GM13977 (cell line): ENCODE results near the gene POFUT2.

ENCODE experiments used
- DNase-seq: peaks from one replicate; pipeline ENCODE4 v3.0.0; 2012; ENCODE audit warnings: low spot score
- in situ Hi-C: fragments of 300-500 bp; cut with MboI; formaldehyde crosslinking; loops from one replicate; pipeline ENCODE4 v1.12.0; 2022; ENCODE audit warnings: low sequenced_read_pairs, low pct_unique_long_range_greater_than_20kb, mixed read lengths, inconsistent platforms; ENCODE audit not compliant: unreplicated experiment
- TF ChIP-seq, protein P1 (sequence below): IDR thresholded peaks from 2 replicates; pipeline ENCODE4 v1.5.1; 2012; ENCODE audit warnings: mild to moderate bottlenecking, control low read depth; ENCODE audit not compliant: insufficient read depth; ENCODE audit errors: extremely low read depth, missing control alignments

The POFUT2 gene

DNA sequence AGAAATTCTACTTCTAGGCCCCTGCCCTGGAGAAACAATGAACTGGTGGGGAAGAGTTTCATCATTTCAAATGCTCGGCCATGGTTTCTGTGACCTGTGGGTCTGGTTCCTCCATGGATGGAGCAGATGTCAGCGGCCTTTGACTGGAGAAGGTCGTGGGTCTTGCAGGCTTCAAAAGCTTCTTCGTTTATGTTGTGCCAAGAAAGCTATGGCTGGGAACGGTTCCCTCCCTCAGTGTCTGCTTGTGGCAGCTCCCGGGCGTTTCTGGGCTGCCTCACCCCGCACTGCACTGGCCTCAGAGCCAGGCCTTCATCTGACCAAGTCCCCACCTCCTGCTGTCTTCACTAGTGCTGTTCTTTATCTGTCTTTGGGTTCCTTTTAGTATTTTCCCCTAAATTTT, 46.4 kb upstream of the POFUT2 start:
- TF ChIP-seq, protein P1, sequence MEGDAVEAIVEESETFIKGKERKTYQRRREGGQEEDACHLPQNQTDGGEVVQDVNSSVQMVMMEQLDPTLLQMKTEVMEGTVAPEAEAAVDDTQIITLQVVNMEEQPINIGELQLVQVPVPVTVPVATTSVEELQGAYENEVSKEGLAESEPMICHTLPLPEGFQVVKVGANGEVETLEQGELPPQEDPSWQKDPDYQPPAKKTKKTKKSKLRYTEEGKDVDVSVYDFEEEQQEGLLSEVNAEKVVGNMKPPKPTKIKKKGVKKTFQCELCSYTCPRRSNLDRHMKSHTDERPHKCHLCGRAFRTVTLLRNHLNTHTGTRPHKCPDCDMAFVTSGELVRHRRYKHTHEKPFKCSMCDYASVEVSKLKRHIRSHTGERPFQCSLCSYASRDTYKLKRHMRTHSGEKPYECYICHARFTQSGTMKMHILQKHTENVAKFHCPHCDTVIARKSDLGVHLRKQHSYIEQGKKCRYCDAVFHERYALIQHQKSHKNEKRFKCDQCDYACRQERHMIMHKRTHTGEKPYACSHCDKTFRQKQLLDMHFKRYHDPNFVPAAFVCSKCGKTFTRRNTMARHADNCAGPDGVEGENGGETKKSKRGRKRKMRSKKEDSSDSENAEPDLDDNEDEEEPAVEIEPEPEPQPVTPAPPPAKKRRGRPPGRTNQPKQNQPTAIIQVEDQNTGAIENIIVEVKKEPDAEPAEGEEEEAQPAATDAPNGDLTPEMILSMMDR, result no peak
- no peak for DNase-seq
- in situ Hi-C loops, result no loop called here

DNA sequence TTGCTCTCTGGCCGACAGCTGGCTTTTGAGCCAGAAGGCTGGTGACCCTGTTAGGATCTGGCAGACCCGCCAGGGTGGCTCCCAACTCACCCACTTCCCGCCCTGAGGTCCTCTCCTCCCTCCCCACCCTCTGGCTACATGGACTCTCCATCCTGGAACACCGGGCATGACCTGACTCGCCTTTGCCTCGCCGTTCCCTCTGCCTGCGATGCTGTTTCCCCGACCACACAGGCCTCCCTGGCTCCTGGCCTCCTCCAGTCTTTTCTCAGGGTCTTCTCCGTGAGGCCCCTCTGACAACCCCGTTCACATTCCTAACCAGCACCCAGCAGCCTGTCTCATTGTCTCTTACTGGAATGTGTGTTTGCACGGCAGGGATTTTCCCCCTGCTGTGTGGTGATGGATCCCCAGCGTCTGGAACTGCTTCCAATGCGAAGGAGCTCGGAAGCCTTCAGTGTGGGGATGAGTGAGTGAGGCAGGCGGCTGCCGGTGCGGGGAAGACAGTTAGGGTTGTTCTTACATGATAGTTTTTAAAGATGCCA, 46.0 kb upstream of the POFUT2 start:
- no peak for DNase-seq
- in situ Hi-C loops, result no loop called here
- TF ChIP-seq, protein P1, result no peak

- TF ChIP-seq, protein P1, result no peak
- in situ Hi-C loops, result no loop called here
- DNase-seq, result no peak
Measured at GRCh38 chr21:45332981-45333582, 45.4 kb upstream of the POFUT2 start.

DNA sequence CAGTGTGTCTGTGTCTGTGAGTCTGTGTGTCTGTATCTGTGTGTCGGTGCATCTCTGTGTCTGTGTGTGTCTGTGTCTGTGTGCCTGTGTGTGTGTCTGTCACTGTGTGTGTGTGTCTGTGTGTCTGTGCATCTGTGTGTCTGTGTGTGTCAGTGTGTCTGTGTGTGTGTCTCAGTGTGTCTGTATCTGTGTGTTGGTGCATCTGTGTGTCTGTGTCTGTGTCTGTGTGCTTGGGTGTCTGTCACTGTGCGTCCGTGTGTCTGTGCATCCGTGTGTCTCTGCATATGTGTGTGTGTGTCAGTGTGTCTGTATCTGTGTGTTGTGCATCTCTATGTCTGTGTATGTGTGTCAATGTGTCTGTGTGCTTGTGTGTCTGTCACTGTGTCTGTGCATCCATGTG, 44.7 kb upstream of the POFUT2 start:
- in situ Hi-C loops, result no loop called here
- DNase-seq, result no peak
- TF ChIP-seq, protein P1, result no peak

DNA sequence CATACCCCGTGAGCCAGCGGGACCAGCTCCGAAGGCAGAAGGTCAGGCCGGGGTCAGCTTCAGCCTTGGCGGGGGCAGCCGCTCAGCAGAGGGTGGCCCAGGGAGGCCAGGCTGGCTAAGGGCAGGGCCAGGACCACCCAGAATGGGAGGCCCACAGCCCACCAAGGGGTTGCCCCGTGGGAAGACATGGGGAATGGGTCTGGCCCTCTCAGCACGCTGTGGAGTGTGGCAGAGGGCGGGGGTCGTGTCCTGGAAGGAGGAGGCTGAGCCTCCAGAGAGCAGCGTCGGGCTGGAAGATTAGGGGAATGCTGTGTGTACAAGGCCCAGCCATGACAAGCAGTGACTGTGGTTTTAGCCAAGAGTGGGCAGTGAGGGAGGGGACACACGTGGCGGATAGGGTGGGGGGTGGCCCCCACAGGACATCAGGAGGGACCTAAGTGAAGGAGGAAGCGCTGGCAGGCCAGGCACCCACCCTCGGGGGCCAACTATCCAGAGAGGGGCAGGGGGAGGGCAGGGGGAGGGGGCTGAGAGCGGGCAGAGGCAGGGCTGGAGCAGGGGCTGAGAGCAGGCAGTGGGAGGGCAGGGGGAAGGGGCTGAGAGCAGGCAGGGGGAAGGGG, 43.9 kb upstream of the POFUT2 start:
- in situ Hi-C loops, result no loop called here
- no peak for DNase-seq
- TF ChIP-seq, protein P1, result no peak

- TF ChIP-seq, protein P1, result no peak
- DNase-seq, result no peak
- in situ Hi-C loops, result no loop called here
Measured at GRCh38 chr21:45330851-45331261, 43.2 kb upstream of the POFUT2 start.
